ENCODE measurements around the gene GCK. TPM values are rescaled to one million over a fixed set of nuclear protein-coding genes. Genes with fewer than 3 reads are reported as not detected.
A peak's percentile ranks its signal among the peaks of the same experiment; 100 is the strongest.

The GCK gene
- polyA plus RNA-seq, 4 donors, result 0.85 to 1.1 TPM; not detected in 2

GRCh38 chr7:44149571-44150465, 39.4 kb downstream of the GCK start:
- no peaks in the 10 kb centered on the region for H3K9me3 ChIP-seq (ENCODE audit: control insufficient read depth in 2 of 2, insufficient read depth in 1 of 2, low read depth in 1 of 2, low read length in 1 of 2)
- H3K4me1 ChIP-seq (ENCODE audit: control insufficient read depth in 3 of 3, insufficient read depth in 2 of 3, low read depth in 1 of 3, low read length in 2 of 3), result peaks cover 0 to 20% (median 0%) of the 10 kb centered on the region in 3 donors
- WGBS, 3 donors, result 84 to 88% (median 85%) methylated on average over 18 of the region's 18 CpGs
- H3K27ac ChIP-seq (ENCODE audit: low read depth in 1 of 3, low read length in 2 of 3), result no peak overlapping the region
- H3K27me3 ChIP-seq (ENCODE audit: control insufficient read depth in 3 of 3, insufficient read depth in 3 of 3, low read length in 3 of 3), result peaks cover 0 to 32% (median 3%) of the 10 kb centered on the region in 3 donors
- H3K4me3 ChIP-seq (ENCODE audit: low read depth in 1 of 3, low read length in 3 of 3), result no peak overlapping the region
- H3K36me3 ChIP-seq (ENCODE audit: control insufficient read depth in 3 of 3, insufficient read depth in 2 of 3, low read depth in 1 of 3, low read length in 3 of 3), result no peaks in the 10 kb centered on the region
- FAIRE-seq (no peak), DNase-seq (no peak)

- H3K9me3 ChIP-seq (ENCODE audit: control insufficient read depth in 2 of 2, insufficient read depth in 1 of 2, low read depth in 1 of 2, low read length in 1 of 2), result no peaks in the 10 kb centered on the region
- H3K27me3 ChIP-seq (ENCODE audit: control insufficient read depth in 3 of 3, insufficient read depth in 3 of 3, low read length in 3 of 3), result peaks cover 0 to 40% (median 3%) of the 10 kb centered on the region in 3 donors
- 80 to 86% (median 84%) methylated on average over 9 of the region's 9 CpGs for WGBS, 3 donors
- no peak for DNase-seq
- no peak for FAIRE-seq
- no peak overlapping the region for H3K4me3 ChIP-seq (ENCODE audit: low read depth in 1 of 3, low read length in 3 of 3)
- H3K4me1 ChIP-seq (ENCODE audit: control insufficient read depth in 3 of 3, insufficient read depth in 2 of 3, low read depth in 1 of 3, low read length in 2 of 3), result peaks cover 0 to 20% (median 0%) of the 10 kb centered on the region in 3 donors
- H3K27ac ChIP-seq (ENCODE audit: low read depth in 1 of 3, low read length in 2 of 3), result no peak overlapping the region
- H3K36me3 ChIP-seq (ENCODE audit: control insufficient read depth in 3 of 3, insufficient read depth in 2 of 3, low read depth in 1 of 3, low read length in 3 of 3), result no peaks in the 10 kb centered on the region
Measured at GRCh38 chr7:44148961-44149536, 40.2 kb downstream of the GCK start.

- H3K36me3 ChIP-seq (ENCODE audit: control insufficient read depth in 3 of 3, insufficient read depth in 2 of 3, low read depth in 1 of 3, low read length in 3 of 3), result no peaks in the 10 kb centered on the region
- FAIRE-seq (no peak), DNase-seq (no peak)
- H3K27ac ChIP-seq (ENCODE audit: low read depth in 1 of 3, low read length in 2 of 3), result no peak overlapping the region
- 71 to 85% (median 84%) methylated on average over 2 of the region's 2 CpGs for WGBS, 3 donors
- no peak overlapping the region for H3K4me3 ChIP-seq (ENCODE audit: low read depth in 1 of 3, low read length in 3 of 3)
- peaks cover 0 to 44% (median 3%) of the 10 kb centered on the region in 3 donors for H3K27me3 ChIP-seq (ENCODE audit: control insufficient read depth in 3 of 3, insufficient read depth in 3 of 3, low read length in 3 of 3)
- peaks cover 0 to 20% (median 0%) of the 10 kb centered on the region in 3 donors for H3K4me1 ChIP-seq (ENCODE audit: control insufficient read depth in 3 of 3, insufficient read depth in 2 of 3, low read depth in 1 of 3, low read length in 2 of 3)
- no peaks in the 10 kb centered on the region for H3K9me3 ChIP-seq (ENCODE audit: control insufficient read depth in 2 of 2, insufficient read depth in 1 of 2, low read depth in 1 of 2, low read length in 1 of 2)
Measured at GRCh38 chr7:44148166-44148565, 41.1 kb downstream of the GCK start.

- H3K36me3 ChIP-seq (ENCODE audit: control insufficient read depth in 3 of 3, insufficient read depth in 2 of 3, low read depth in 1 of 3, low read length in 3 of 3), result no peaks in the 10 kb centered on the region
- H3K27me3 ChIP-seq (ENCODE audit: control insufficient read depth in 3 of 3, insufficient read depth in 3 of 3, low read length in 3 of 3), result peaks cover 0 to 44% (median 3%) of the 10 kb centered on the region in 3 donors
- 61 to 78% (median 76%) methylated on average over 33 of the region's 33 CpGs for WGBS, 3 donors
- DNase-seq (peak in 1 of 2 donors; percentile 46), FAIRE-seq (no peak)
- H3K4me3 ChIP-seq (ENCODE audit: low read depth in 1 of 3, low read length in 3 of 3), result no peak overlapping the region
- peaks cover 0 to 20% (median 0%) of the 10 kb centered on the region in 3 donors for H3K4me1 ChIP-seq (ENCODE audit: control insufficient read depth in 3 of 3, insufficient read depth in 2 of 3, low read depth in 1 of 3, low read length in 2 of 3)
- H3K9me3 ChIP-seq (ENCODE audit: control insufficient read depth in 2 of 2, insufficient read depth in 1 of 2, low read depth in 1 of 2, low read length in 1 of 2), result no peaks in the 10 kb centered on the region
- H3K27ac ChIP-seq (ENCODE audit: low read depth in 1 of 3, low read length in 2 of 3), result peak overlapping the region in 1 of 3 donors; percentile 38
Measured at GRCh38 chr7:44147026-44147991, 41.9 kb downstream of the GCK start.

- DNase-seq, result peak; percentile 80 to 87
- Histone ChIP-seq H3K4me3 (ENCODE audit: low read depth in 1 of 3, low read length in 3 of 3) (peak overlapping the region; percentile 10 to 29 (median 24)), H3K27ac (ENCODE audit: low read depth in 1 of 3, low read length in 2 of 3) (peak overlapping the region in 1 of 3 donors; percentile 38), H3K27me3 (ENCODE audit: control insufficient read depth in 3 of 3, insufficient read depth in 3 of 3, low read length in 3 of 3) (peaks cover 0 to 44% (median 3%) of the 10 kb centered on the region in 3 donors), H3K4me1 (ENCODE audit: control insufficient read depth in 3 of 3, insufficient read depth in 2 of 3, low read depth in 1 of 3, low read length in 2 of 3) (peaks cover 0 to 20% (median 0%) of the 10 kb centered on the region in 3 donors), H3K9me3 (ENCODE audit: control insufficient read depth in 2 of 2, insufficient read depth in 1 of 2, low read depth in 1 of 2, low read length in 1 of 2) (no peaks in the 10 kb centered on the region), H3K36me3 (ENCODE audit: control insufficient read depth in 3 of 3, insufficient read depth in 2 of 3, low read depth in 1 of 3, low read length in 3 of 3) (no peaks in the 10 kb centered on the region)
- 6 to 18% (median 13%) methylated on average over 33 to 65 of the region's 65 CpGs for WGBS, 3 donors
- no peak for FAIRE-seq
Measured at GRCh38 chr7:44145969-44146911, 43.0 kb downstream of the GCK start.

- H3K4me3 ChIP-seq (ENCODE audit: low read depth in 1 of 3, low read length in 3 of 3), result peak overlapping the region; percentile 9 to 17 (median 10)
- DNase-seq (peak in 1 of 2 donors; percentile 51), FAIRE-seq (no peak)
- no peaks in the 10 kb centered on the region for H3K9me3 ChIP-seq (ENCODE audit: control insufficient read depth in 2 of 2, insufficient read depth in 1 of 2, low read depth in 1 of 2, low read length in 1 of 2)
- 10 to 22% (median 18%) methylated on average over 48 to 53 of the region's 53 CpGs for WGBS, 3 donors
- no peak overlapping the region for H3K27ac ChIP-seq (ENCODE audit: low read depth in 1 of 3, low read length in 2 of 3)
- H3K27me3 ChIP-seq (ENCODE audit: control insufficient read depth in 3 of 3, insufficient read depth in 3 of 3, low read length in 3 of 3), result peaks cover 0 to 44% (median 3%) of the 10 kb centered on the region in 3 donors
- peaks cover 0 to 20% (median 0%) of the 10 kb centered on the region in 3 donors for H3K4me1 ChIP-seq (ENCODE audit: control insufficient read depth in 3 of 3, insufficient read depth in 2 of 3, low read depth in 1 of 3, low read length in 2 of 3)
- H3K36me3 ChIP-seq (ENCODE audit: control insufficient read depth in 3 of 3, insufficient read depth in 2 of 3, low read depth in 1 of 3, low read length in 3 of 3), result no peaks in the 10 kb centered on the region
Measured at GRCh38 chr7:44145479-44145968, 43.7 kb downstream of the GCK start.

- no peaks in the 10 kb centered on the region for H3K36me3 ChIP-seq (ENCODE audit: control insufficient read depth in 3 of 3, insufficient read depth in 2 of 3, low read depth in 1 of 3, low read length in 3 of 3)
- no peak for DNase-seq
- peaks cover 0 to 20% (median 0%) of the 10 kb centered on the region in 3 donors for H3K4me1 ChIP-seq (ENCODE audit: control insufficient read depth in 3 of 3, insufficient read depth in 2 of 3, low read depth in 1 of 3, low read length in 2 of 3)
- WGBS, 3 donors, result 67 to 83% (median 80%) methylated on average over 28 to 31 of the region's 31 CpGs
- peak overlapping the region in 1 of 3 donors; percentile 17 for H3K4me3 ChIP-seq (ENCODE audit: low read depth in 1 of 3, low read length in 3 of 3)
- no peaks in the 10 kb centered on the region for H3K9me3 ChIP-seq (ENCODE audit: control insufficient read depth in 2 of 2, insufficient read depth in 1 of 2, low read depth in 1 of 2, low read length in 1 of 2)
- peaks cover 0 to 44% (median 3%) of the 10 kb centered on the region in 3 donors for H3K27me3 ChIP-seq (ENCODE audit: control insufficient read depth in 3 of 3, insufficient read depth in 3 of 3, low read length in 3 of 3)
- FAIRE-seq, result no peak
- H3K27ac ChIP-seq (ENCODE audit: low read depth in 1 of 3, low read length in 2 of 3), result no peak overlapping the region
Measured at GRCh38 chr7:44144968-44145478, 44.2 kb downstream of the GCK start.
